Endothelial cell of umbilical vein (primary cell): ENCODE results near the gene CEP97. TPM values are rescaled to one million over a fixed set of nuclear protein-coding genes. Genes with fewer than 3 reads are reported as not detected.

ENCODE experiments used
- BruUV-seq: library from RNA; stranded (reverse); fragments of 400-500 nt; replicated peaks from 2 replicates; lab custom pipeline; 2021; lab: Mats Ljungman, UMichigan
- CTCF ChIA-PET: fragments of 300-600, 350-600 bp; sonication (Branson Sonifier 250); formaldehyde crosslinking; loops from one replicate; lab custom pipeline; 2021; ENCODE audit warnings: antibody characterized with exemption, inconsistent platforms; lab: Charles Lee
- POLR2A ChIA-PET: fragments of 300-600, 350-600 bp; sonication (Branson Sonifier 250); formaldehyde crosslinking; loops from one replicate; lab custom pipeline; 2021; ENCODE audit warnings: antibody characterized with exemption, inconsistent platforms; lab: Charles Lee
- DNase-seq: peaks from one replicate; pipeline ENCODE4 v3.0.0-alpha.2; 2011; ENCODE audit warnings: low read depth, low spot score
- FAIRE-seq: peaks from 2 replicates; lab custom pipeline; 2011; peaks lifted over from hg19 to GRCh38; lab: Jason Lieb, UNC
- H2AFZ ChIP-seq: 2 replicates; pipeline ENCODE4 v1.6.0; 2012; ENCODE audit warnings: low read depth, low read length, control low read depth, inconsistent platforms
- H3K27ac ChIP-seq: 2 replicates; pipeline ENCODE4 v1.5.1; 2011; ENCODE audit warnings: low read depth, mild to moderate bottlenecking, control low read depth, low read length, moderate library complexity; ENCODE audit not compliant: insufficient read depth
- H3K27me3 ChIP-seq, 2 experiments: 2 replicates each; pipeline versions ENCODE4 v1.6.0 to v1.6.1; 2011; ENCODE audit warnings: low read length in 2 of 2, mixed read lengths in 1 of 2; ENCODE audit not compliant: control insufficient read depth in 2 of 2, insufficient read depth in 2 of 2
- H3K36me3 ChIP-seq, 2 experiments: 2 replicates in 1 of 2; 3 replicates in 1 of 2; pipeline ENCODE4 v1.5.1; 2011; ENCODE audit warnings: low read length in 2 of 2, mild to moderate bottlenecking in 1 of 2, moderate library complexity in 1 of 2; ENCODE audit not compliant: control insufficient read depth in 2 of 2, insufficient read depth in 2 of 2; ENCODE audit errors: extremely low read depth in 1 of 2
- H3K4me1 ChIP-seq: 3 replicates; pipeline ENCODE4 v1.5.1; 2011; ENCODE audit warnings: mild to moderate bottlenecking, low read length; ENCODE audit not compliant: control insufficient read depth, insufficient read depth; ENCODE audit errors: extremely low read depth
- H3K4me2 ChIP-seq: 2 replicates; pipeline ENCODE4 v1.6.1; 2011; ENCODE audit warnings: low read length, control low read depth, mixed read lengths; ENCODE audit not compliant: insufficient read depth
- H3K4me3 ChIP-seq, 3 experiments: fragments of 200-600 bp in 1 of 3; sonication (generic), shearing (Covaris generic) in 1 of 3; replicated peaks in 1 of 3; 2 replicates each; pipeline ENCODE4 v1.5.1; 2011 to 2016; ENCODE audit warnings: control low read depth in 3 of 3, low read length in 3 of 3, mild to moderate bottlenecking in 2 of 3, inconsistent platforms in 1 of 3, low read depth in 1 of 3, moderate library complexity in 1 of 3; ENCODE audit not compliant: insufficient read depth in 1 of 3
- H3K79me2 ChIP-seq: 2 replicates; pipeline ENCODE4 v1.6.0; 2012; ENCODE audit warnings: low read length, inconsistent platforms; ENCODE audit not compliant: control insufficient read depth, insufficient read depth
- H3K9ac ChIP-seq: replicated peaks from 2 replicates; pipeline ENCODE3; 2011; ENCODE audit warnings: low read length, control low read depth; ENCODE audit not compliant: insufficient read depth; ENCODE audit errors: extremely low read depth
- H3K9me1 ChIP-seq: replicated peaks from 3 replicates; pipeline ENCODE4 v1.6.0; 2011; ENCODE audit warnings: mild to moderate bottlenecking, low read length; ENCODE audit not compliant: control insufficient read depth, insufficient read depth; ENCODE audit errors: extremely low read depth
- H3K9me3 ChIP-seq: replicated peaks from 2 replicates; pipeline ENCODE4 v1.5.1; 2012; ENCODE audit warnings: low read length, inconsistent platforms; ENCODE audit not compliant: control insufficient read depth, insufficient read depth
- H4K20me1 ChIP-seq: replicated peaks from 2 replicates; pipeline ENCODE3; 2011; ENCODE audit warnings: mild to moderate bottlenecking, low read length; ENCODE audit not compliant: control insufficient read depth, insufficient read depth; ENCODE audit errors: extremely low read depth
- CTCF ChIP-seq, 2 donors: IDR thresholded peaks; 1 replicate in 1 of 2; 2 replicates in 1 of 2; pipeline ENCODE4 v1.5.1; 2011; ENCODE audit warnings: low read length in 2 of 2, mild to moderate bottlenecking in 2 of 2, moderate library complexity in 2 of 2, control low read depth in 1 of 2, inconsistent platforms in 1 of 2, low read depth in 1 of 2; ENCODE audit not compliant: insufficient read depth in 1 of 2; ENCODE audit errors: extremely low read depth in 1 of 2
- EZH2 ChIP-seq: IDR thresholded peaks from 2 replicates; pipeline ENCODE4 v1.6.1; 2012; ENCODE audit warnings: borderline replicate concordance, low read depth, mild to moderate bottlenecking, moderate library complexity, low read length, inconsistent platforms; ENCODE audit not compliant: severe bottlenecking
- FOS ChIP-seq: IDR thresholded peaks from 2 replicates; pipeline ENCODE4 v1.6.1; 2011; ENCODE audit warnings: mild to moderate bottlenecking, low read length, moderate library complexity, borderline replicate concordance; ENCODE audit not compliant: insufficient read depth
- GATA2 ChIP-seq: IDR thresholded peaks from 2 replicates; pipeline ENCODE4 v1.7.0; 2011; ENCODE audit warnings: low read depth, mild to moderate bottlenecking, moderate library complexity, mixed read lengths, low read length; ENCODE audit not compliant: insufficient read length, insufficient read depth
- JUN ChIP-seq: IDR thresholded peaks from 2 replicates; pipeline ENCODE4 v1.6.1; 2011; ENCODE audit warnings: borderline replicate concordance, low read depth; ENCODE audit not compliant: insufficient read length, insufficient read depth
- MYC ChIP-seq: IDR thresholded peaks from one replicate; pipeline ENCODE4 v1.6.1; 2011; ENCODE audit warnings: mild to moderate bottlenecking, low read depth, low read length
- POLR2A ChIP-seq: IDR thresholded peaks from 2 replicates; pipeline ENCODE4 v1.6.1; 2012; ENCODE audit warnings: low read depth, mild to moderate bottlenecking, control low read depth, low read length
- POLR2AphosphoS5 ChIP-seq: IDR thresholded peaks from 2 replicates; pipeline ENCODE4 v1.6.1; 2012; ENCODE audit warnings: low read depth, mild to moderate bottlenecking, control low read depth, low read length, moderate library complexity; ENCODE audit not compliant: insufficient read depth
- dilution Hi-C: fragments of 300-500 bp; cut with MboI; formaldehyde crosslinking; loops from one replicate; pipeline ENCODE4 v1.15.0; 2019; ENCODE audit warnings: low sequenced_read_pairs; ENCODE audit not compliant: extremely low pct_ligation_motif_present
- intact Hi-C: fragments of 100-400 bp; cut with micrococcal nuclease; formaldehyde crosslinking; loops from one replicate; pipeline ENCODE4 v1.10.0; 2022
- polyA plus RNA-seq, 4 experiments: library from polyadenylated mRNA; depleted of rRNA in 3 of 4; stranded (reverse) in 3 of 4; unstranded in 1 of 4; fragments of >200 nt; gene quantifications; 2 replicates each; pipeline versions ENCODE4 v1.2.1 to v1.2.3, GENCODE V29; 2011 to 2012; ENCODE audit warnings: missing spikeins in 1 of 4
- total RNA-seq: library from RNA; stranded (reverse); gene quantifications from 2 replicates; pipeline ENCODE4 v1.2.3, GENCODE V29; 2021
- TF ChIP-seq, protein P1 (sequence below): IDR thresholded peaks from 2 replicates; pipeline ENCODE4 v1.6.1; 2011; ENCODE audit not compliant: insufficient read depth, insufficient read length

The CEP97 gene
- total and polyA plus RNA-seq, 2 donors (not counting 3 experiments of a cell fraction or from before 2014, with no cell fraction given) = 1.9 to 10.3 TPM

GRCh38 chr3:101807888-101808287 is 83.5 kb downstream of the CEP97 start:
- BruUV-seq = no TSS peak
- Histone ChIP-seq H2AFZ (no peak overlapping the region), H3K4me2 (no peak overlapping the region), H3K79me2 (no peaks in the 10 kb centered on the region), H3K4me3 (no peak overlapping the region), H3K4me1 (peaks cover 14% of the 10 kb centered on the region), H3K9me3 (no peaks in the 10 kb centered on the region), H3K9me1 (no peaks in the 10 kb centered on the region), H3K36me3 (no peaks in the 10 kb centered on the region), H3K27me3 (no peaks in the 10 kb centered on the region), H4K20me1 (no peaks in the 10 kb centered on the region), H3K9ac (no peak overlapping the region), H3K27ac (no peak overlapping the region)
- CTCF ChIA-PET = interaction anchor here (0.9 to 12.9 kb wide), 6 partner anchors 9 to 729 kb away, joined by 3 to 358 read pairs (median 20); no protein-coding TSS in a partner anchor
- FAIRE-seq = no peak
- POLR2A ChIA-PET = no interaction called here
- no peak for DNase-seq
- intact Hi-C loops (loop anchor here (5.0 kb wide), 1 partner anchor 864 kb away; no protein-coding TSS in a partner anchor), dilution Hi-C loops (no loop called here)
- no peak for TF ChIP-seq POLR2AphosphoS5
- TF ChIP-seq GATA2 = no peak
- TF ChIP-seq, protein P1, sequence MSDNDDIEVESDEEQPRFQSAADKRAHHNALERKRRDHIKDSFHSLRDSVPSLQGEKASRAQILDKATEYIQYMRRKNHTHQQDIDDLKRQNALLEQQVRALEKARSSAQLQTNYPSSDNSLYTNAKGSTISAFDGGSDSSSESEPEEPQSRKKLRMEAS = no peak
- no peak for TF ChIP-seq MYC
- no peak for TF ChIP-seq FOS
- no peak for TF ChIP-seq JUN
- TF ChIP-seq EZH2 = no peak
- no peak for TF ChIP-seq POLR2A
- no peak for TF ChIP-seq CTCF (IDR thresholded peaks at IDR 0.05; ENCODE audit: extremely low read depth in 1 of 2, insufficient read depth in 1 of 2, low read depth in 1 of 2, low read length in 2 of 2)
